Measurements from ENCODE around the gene KIF1A. TPM values are rescaled to one million over a fixed set of nuclear protein-coding genes. Genes with fewer than 3 reads are reported as not detected.

KIF1A gene
- total and polyA plus RNA-seq, 2 of the 8 experiments (the other 6 are each of a cell fraction or from before 2014, with no cell fraction given) = 61.3 to 281 TPM

DNA sequence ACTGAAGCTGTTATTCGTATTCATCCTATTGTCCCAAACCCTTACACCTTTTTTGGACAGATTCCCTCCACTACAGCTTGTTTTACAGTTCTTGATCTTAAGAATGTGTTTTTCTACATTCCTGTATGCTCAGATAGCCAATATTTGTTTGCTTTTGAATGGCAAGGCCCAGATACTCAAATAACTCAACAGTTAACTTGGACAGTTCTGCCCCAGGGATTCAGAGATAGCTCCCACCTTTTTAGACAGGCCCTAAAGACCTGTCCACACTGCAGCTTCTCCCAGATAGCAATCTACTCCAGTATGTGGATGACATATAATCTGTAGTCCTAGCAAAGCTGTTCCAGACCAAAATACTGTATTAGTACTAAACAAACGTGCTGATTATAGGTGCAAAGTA, 41.5 kb upstream of the KIF1A start (continued):
- TF ChIP-seq, protein P1, sequence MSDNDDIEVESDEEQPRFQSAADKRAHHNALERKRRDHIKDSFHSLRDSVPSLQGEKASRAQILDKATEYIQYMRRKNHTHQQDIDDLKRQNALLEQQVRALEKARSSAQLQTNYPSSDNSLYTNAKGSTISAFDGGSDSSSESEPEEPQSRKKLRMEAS (IDR thresholded peaks at IDR 0.05) = no peak
- TF ChIP-seq BACH1 (IDR thresholded peaks at IDR 0.05; ENCODE audit: low read length) = no peak
- no peak for TF ChIP-seq RBBP5 (IDR thresholded peaks at IDR 0.05; ENCODE audit: borderline replicate concordance, low read depth, low read length)
- no peak for TF ChIP-seq TAF7 (optimal IDR thresholded peaks at IDR 0.05; ENCODE audit: borderline replicate concordance, low read depth, low read length)
